Measurements from ENCODE around the gene ATP5F1E.
"Not testable (repeated sequence)": the region's sequence is repeated elsewhere in the genome, so short reads cannot be mapped to it uniquely, and the experiment has no call there.

Gene ATP5F1E

GRCh38 chr20:59042796-59043631, 10.9 kb upstream of the ATP5F1E start:
- peak; percentile 95 for DNase-seq (ENCODE audit: low spot score)

GRCh38 chr20:59042151-59042795, 10.1 kb upstream of the ATP5F1E start, which contains the start of gene PRELID3B:
TSS of gene PRELID3B (minus strand) at chr20:59042786. CDS start at chr20:59042730, 56 bp downstream.
- DNase-seq (ENCODE audit: low spot score) = peak; percentile 37

DNA sequence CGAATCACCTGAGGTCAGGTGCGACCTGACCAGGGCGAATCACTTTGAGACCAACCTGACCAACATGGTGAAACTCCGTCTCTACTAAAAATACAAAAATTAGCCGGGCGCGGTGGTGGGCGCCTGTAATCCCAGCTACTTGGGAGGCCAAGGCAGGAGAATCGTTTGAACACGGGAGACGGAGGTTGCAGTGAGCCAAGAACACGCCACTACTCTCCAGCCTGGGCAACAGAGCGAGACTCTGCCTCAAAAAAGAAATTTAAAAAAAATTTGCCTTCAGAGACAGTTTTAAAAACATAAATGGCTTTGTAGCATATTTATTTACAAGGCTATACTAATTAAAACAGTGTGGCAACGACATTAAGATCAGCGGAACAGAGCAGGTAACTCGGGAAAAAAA, 9.4 kb upstream of the ATP5F1E start:
- DNase-seq (ENCODE audit: low spot score) = not testable (repeated sequence)

- no peak for DNase-seq (ENCODE audit: low spot score)
These were observed 8.5 kb upstream of the ATP5F1E start for GRCh38 chr20:59040667-59041066.

DNA sequence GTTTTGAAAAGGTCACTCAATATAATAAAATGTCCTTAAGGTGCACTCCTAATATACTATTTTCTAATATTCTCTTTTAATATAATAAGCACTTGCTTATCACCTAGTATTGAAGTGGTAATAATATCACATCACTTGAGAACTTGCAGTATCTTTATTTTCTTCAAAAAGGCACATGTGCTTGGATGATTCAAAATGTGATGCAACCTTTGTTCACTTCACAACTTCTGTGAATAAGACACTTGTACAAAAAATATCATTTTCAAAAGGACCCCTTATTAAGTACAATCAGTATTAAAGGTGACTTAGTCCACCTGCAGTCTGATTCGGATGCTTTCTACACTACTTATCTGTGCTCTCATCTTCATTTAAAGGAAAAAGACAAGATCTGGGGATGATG, 7.1 kb upstream of the ATP5F1E start:
- no peak for DNase-seq (ENCODE audit: low spot score)

- DNase-seq (ENCODE audit: low spot score) = no peak
These were observed 5.3 kb upstream of the ATP5F1E start for GRCh38 chr20:59037386-59037785.

DNA sequence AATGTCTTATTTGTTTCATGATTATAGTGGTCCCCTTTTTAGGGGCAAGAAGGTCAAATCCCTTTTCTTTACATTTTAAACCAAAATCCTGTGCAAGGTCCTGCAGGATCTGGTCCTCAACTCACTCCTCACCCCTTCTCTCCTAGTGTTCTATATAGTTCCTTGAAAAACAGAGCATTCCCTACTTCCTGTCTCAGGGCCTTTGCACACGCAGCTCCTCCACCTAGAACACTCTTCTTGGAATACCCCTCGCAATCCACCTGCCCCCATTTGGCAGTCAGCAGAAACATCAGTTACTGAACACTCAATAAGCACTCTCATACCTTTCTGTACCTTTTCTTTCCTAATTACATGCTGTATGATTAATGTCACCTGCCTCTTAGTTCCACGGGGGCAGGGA, 3.2 kb upstream of the ATP5F1E start:
- DNase-seq (ENCODE audit: low spot score) = no peak

DNA sequence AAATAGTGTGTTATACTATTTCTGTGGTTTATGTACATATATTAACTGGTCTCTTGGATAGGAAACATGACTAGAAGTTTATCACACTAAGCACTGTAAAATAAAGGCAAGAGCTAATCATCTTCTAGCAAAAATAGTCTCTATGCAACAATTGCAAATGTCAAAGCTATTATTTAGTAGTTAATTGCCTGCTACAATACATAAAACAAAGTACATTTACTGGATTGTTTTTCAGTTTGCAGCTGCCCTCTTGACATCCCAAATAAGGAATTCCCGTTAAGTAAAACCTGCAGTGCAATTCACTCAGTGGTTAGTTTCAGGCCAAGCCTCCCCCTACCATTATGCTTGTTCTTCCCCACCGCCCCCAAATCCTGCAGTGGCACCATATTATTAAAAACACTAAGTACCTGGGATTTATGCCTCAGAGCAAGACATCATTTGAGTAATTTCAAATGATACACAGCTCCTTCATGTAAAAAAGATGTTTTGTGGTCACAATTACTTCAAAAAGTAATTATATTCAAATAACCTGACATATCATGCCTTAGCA, 1.6 kb upstream of the ATP5F1E start:
- no peak for DNase-seq (ENCODE audit: low spot score)

GRCh38 chr20:59033093-59033492, 958 bp upstream of the ATP5F1E start:
- no peak for DNase-seq (ENCODE audit: low spot score)

- DNase-seq (ENCODE audit: low spot score) = no peak
These were observed 551 bp upstream of the ATP5F1E start for GRCh38 chr20:59032713-59033059.

DNA sequence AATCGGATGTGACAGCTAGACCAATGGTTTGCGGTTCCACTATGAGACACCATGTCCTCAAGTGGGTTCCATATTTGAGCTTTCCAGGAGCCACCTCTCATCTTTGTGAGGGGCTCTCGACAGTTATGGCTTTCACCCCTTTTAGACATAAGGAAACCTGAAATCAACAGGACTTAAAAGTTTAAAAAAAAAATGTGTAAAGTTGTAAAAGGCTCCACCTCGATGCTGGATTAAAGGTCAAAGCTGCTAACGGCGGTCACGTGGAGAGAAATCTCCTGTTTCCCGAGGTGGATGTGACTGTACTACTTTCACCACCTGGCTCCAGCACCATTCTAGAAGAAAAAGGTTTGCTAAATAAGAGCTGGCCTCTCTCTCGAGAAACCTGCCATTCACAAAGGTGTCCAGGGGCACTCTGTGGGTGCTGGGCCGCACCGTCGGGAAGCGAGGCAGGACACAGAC, 542 bp downstream of the ATP5F1E start:
- DNase-seq (ENCODE audit: low spot score) = peak; percentile 43

DNA sequence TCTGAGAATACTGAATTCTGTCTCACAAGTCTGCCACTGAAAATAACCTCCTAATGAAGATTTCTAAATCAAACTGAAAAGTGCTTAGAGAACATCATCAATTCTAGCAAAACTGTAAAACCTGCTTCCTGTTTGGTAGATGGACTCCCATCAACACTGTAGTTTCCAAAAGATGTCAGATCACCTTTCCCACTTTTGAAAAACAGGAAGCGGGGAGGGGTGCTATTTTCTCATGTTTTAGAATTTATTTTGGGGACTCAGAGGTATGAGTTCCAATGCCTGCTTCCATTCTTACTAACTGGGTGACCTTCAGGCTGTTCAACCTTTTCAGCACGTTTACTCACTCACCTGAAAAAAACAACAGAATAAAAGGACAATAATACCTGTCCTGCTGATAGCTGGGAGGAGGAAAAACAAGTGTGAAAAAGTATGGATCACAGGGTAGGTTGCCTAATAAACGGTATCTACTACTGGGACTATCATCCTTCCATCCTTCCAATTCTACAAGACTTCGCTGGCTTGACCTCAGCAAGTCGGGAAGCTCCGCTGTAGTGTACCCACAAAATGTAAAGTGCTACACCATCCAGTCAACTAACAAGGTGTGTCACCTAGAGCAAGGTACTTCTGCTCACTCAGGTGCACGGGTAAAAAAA, 1.1 kb downstream of the ATP5F1E start:
- DNase-seq (ENCODE audit: low spot score) = no peak

GRCh38 chr20:59028812-59029211, 3.3 kb downstream of the ATP5F1E start:
- DNase-seq (ENCODE audit: low spot score) = no peak

DNA sequence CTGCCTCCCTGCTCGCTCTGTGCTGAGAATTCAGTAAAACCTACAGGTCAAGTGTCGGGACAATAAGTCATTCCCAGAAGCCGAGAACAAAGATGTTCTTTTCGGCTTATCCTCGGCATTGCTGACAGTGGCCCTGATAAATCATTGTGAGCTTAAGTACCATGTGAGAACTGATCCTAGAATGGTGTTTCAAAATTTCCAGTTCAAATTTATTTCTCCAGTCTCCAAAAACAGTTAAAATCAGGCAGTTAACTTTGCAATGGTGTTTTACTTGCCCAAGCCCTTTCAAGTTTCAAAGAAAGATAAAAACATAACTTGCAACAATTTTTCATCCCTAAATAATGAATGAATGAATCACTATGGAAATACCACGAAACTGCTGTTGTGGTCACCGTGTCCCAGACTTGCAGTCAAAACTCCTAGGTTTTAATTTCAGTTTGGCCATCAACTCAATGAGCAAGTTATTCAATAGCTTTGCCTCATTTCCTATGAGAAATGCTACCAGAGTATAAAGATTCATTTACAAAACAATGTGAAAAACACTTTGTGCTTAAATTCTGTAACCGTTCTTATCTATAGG, 4.3 kb downstream of the ATP5F1E start:
- DNase-seq (ENCODE audit: low spot score) = no peak

DNA sequence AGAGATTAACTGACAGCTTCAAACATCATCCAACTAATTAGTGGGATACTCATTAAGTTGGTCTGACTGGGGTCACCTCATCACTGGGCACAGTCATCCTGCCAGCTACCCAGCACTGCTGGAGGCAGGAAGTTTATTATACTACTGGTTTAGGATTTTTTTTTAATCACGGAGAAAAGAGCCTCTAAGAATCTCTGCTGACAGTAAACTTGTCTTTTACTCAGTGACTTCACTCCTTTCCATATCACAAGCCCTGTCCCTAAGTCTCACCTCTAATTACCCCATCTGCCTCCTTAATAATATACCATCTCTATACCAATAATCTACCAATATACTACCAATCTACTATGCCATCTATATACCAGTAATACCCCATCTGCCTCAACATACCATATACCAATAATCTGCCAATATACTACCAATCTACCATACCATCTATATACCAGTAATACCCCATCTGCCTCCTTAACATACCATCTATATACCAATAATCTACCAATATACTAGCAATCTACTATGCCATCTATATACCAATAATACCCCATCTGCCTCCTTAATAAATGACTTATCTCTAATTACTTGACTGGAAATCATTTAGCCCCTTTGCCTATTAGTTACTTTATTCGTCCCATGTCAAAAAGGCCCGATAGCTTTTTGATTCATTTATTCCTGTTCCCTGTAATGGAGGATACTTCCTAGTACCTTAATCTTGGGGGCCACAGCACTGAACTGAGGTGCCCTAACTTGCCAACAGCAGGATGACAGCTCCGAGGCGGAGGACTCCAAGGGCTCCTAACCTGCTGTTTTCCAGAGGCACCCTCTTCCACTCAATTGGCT, 5.0 kb downstream of the ATP5F1E start:
- no peak for DNase-seq (ENCODE audit: low spot score)

DNA sequence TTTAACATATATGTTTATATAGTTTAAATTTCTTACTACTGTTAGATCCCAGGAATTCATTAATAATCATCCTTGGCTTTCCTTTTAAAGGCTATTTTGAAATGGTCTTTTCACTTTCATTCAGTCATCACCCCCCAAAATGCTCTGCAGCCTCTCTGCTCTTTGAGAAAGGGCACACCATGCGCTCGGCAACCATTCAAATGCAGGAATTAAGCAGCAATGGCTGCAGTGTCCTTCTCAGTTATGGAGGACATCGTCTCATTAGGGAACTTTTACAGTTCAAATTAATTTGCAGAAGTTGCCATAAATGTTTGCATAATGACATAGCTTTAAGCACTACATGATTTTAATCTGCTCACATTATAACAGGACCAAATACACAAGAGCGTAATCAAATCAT, 6.6 kb downstream of the ATP5F1E start:
- DNase-seq (ENCODE audit: low spot score) = no peak

DNA sequence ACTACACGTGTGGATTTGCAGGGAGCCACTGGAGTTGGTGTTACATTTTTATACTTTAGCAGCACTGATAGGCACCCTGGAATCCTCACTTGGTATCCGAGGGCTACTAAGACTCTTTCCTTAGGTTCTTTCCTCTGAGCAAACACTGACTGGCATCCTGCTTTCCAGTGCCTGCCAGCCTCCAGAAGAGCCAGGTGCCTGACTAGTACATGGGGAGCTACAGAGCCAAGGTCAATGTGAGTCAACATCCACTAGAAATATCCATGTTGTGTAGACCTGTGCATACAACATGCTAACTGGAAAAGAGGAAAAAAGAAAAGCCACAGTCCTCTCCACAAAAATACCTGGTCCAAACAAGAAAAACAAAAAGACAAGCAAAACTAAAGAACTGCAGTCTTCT, 7.0 kb downstream of the ATP5F1E start:
- DNase-seq (ENCODE audit: low spot score) = no peak

DNA sequence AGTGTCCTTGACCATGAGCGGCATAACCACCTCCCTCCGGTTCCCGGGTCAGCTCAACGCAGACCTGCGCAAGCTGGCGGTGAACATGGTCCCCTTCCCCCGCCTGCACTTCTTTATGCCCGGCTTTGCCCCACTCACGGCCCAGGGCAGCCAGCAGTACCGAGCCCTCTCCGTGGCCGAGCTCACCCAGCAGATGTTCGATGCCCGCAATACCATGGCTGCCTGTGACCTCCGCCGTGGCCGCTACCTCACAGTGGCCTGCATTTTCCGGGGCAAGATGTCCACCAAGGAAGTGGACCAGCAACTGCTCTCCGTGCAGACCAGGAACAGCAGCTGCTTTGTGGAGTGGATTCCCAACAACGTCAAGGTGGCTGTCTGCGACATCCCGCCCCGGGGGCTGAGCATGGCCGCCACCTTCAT, 8.0 kb downstream of the ATP5F1E start:
- no peak for DNase-seq (ENCODE audit: low spot score)

DNA sequence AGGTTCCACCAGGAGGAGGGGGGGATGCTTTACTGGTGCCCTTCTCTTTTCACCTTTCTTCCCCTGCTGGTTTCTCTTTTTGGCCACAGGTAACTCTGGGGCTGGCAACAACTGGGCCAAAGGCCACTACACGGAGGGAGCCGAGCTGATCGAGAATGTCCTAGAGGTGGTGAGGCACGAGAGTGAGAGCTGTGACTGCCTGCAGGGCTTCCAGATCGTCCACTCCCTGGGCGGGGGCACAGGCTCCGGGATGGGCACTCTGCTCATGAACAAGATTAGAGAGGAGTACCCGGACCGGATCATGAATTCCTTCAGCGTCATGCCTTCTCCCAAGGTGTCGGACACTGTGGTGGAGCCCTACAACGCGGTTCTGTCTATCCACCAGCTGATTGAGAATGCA, 8.5 kb downstream of the ATP5F1E start:
- no peak for DNase-seq (ENCODE audit: low spot score)

DNA sequence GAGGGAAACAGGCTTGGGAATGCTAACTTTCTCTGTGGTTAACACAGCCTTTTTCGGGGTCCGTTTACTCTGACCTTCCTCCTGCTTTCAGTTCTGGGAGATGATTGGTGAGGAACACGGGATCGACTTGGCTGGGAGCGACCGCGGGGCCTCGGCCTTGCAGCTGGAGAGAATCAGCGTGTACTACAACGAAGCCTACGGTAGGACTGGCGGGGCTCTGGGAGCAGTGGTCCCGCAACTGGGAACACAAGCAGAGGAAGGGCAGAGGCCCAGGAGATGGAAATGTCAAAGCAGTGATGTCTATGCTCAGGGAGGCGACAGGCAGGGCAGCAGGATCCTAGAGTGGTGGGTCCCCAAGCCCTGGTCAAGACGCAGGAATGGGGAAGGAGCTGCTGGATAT, 9.4 kb downstream of the ATP5F1E start:
- DNase-seq (ENCODE audit: low spot score) = no peak

DNA sequence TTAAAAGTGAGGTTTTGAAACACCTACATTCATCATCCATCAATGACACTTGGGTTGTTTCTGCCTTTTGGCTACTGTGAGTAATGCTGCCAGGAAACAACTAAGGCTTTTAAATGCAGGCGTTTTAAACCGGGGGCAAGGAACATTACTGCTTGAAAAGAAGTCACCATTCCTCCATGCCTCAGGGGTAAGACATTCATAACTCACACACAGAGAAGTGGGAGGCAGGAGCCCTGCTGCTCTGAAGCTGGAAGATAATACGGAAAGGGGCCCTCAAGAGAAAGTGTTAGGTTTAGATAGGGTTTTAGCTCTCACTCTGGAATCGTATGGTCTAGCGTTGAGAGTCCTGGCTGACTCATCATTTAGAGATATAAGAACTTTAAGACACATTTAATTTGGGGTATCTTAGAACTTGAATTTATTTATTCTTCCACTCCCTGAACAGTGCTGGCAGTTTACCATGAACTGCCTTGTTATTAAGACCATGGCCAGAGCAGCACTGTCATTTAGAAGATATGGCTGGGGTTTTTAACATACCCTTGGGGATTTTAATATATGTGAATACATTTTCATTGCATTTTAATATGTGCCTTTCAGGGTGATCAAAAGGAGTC, 11.1 kb downstream of the ATP5F1E start:
- DNase-seq (ENCODE audit: low spot score) = no peak

Measured in NAMALWA (cell line).